Heart right ventricle (tissue), 16 donors: ENCODE results near the gene ATP6V1C2. TPM values are rescaled to one million over a fixed set of nuclear protein-coding genes. Genes with fewer than 3 reads are reported as not detected.

ENCODE experiments used
- ATAC-seq, 8 donors: fragments of 200-7000 bp; cut with Tn5 transposase; one replicate each; pipeline ENCODE4 v1.9.1; 2020; ENCODE audit warnings: mild to moderate bottlenecking in 8 of 8, moderate library complexity in 8 of 8, moderate number of reproducible peaks in 1 of 8
- DNase-seq, 2 donors: peaks; one replicate each; pipeline ENCODE4 v3.0.0-alpha.2; 2020
- H3K27ac ChIP-seq, 10 donors: fragments of 200-600 bp; sonication (generic) in 2 of 10; one replicate each; pipeline versions ENCODE4 v1.5.0 to v1.8.0; 2020 to 2022; ENCODE audit warnings: mild to moderate bottlenecking in 3 of 10
- H3K27me3 ChIP-seq, 7 donors: fragments of 200-600 bp; one replicate each; pipeline ENCODE4 v1.8.0; 2021 to 2022; ENCODE audit warnings: mild to moderate bottlenecking in 2 of 7
- H3K36me3 ChIP-seq, 9 donors: fragments of 200-600 bp; sonication (generic) in 1 of 9; one replicate each; pipeline versions ENCODE4 v1.5.0 to v1.8.0; 2020 to 2022; ENCODE audit warnings: mild to moderate bottlenecking in 2 of 9
- H3K4me1 ChIP-seq, 9 donors: fragments of 200-600 bp; sonication (generic) in 1 of 9; one replicate each; pipeline versions ENCODE4 v1.5.0 to v1.8.0; 2020 to 2022; ENCODE audit warnings: mild to moderate bottlenecking in 4 of 9
- H3K4me3 ChIP-seq, 10 donors: fragments of 200-600 bp; sonication (generic) in 2 of 10; one replicate each; pipeline versions ENCODE4 v1.5.0 to v1.8.0; 2020 to 2022; ENCODE audit warnings: mild to moderate bottlenecking in 7 of 10, moderate library complexity in 2 of 10
- H3K9me3 ChIP-seq, 11 donors: fragments of 200-600 bp in 10 of 11; sonication (generic) in 2 of 11; one replicate each; pipeline versions ENCODE4 v1.5.0 to v1.8.0; 2013 to 2022; ENCODE audit warnings: mild to moderate bottlenecking in 2 of 11, control low read depth in 1 of 11, moderate library complexity in 1 of 11
- WGBS, 2 donors: extraction: QIAGEN DNeasy Blood & Tissue Kit; methylation state at CpG; one replicate each; pipeline ENCODE4 v1.1.7; 2013; ENCODE audit warnings: inconsistent platforms in 1 of 2; 5-methylcytosine and 5-hydroxymethylcytosine counted together
- intact Hi-C, 10 donors: fragments of 100-400 bp; cut with DNase I; formaldehyde crosslinking; loops; one replicate each; pipeline versions ENCODE4 v1.11.1 to v1.14.2; 2022
- polyA plus RNA-seq, 2 donors: library from polyadenylated mRNA; stranded (reverse); fragments of 200-250 nt; gene quantifications; one replicate each; pipeline ENCODE4 v1.2.3, GENCODE V29; 2013
- total RNA-seq, 10 donors: library from RNA; stranded (reverse); fragmentation: NEBNext Ultra II Directional in 3 of 10; extraction: Animal tissue kit (Norgen Biotek cat#: 25700) in 3 of 10; gene quantifications; one replicate each; pipeline versions ENCODE4 v1.2.1 to v1.2.4, GENCODE V29; 2021 to 2023
- TF ChIP-seq, protein P1 (sequence below), 9 donors: fragments of 200-600 bp; sonication (generic) in 2 of 9; IDR thresholded peaks; one replicate each; pipeline versions ENCODE4 v1.5.0 to v1.8.0; 2021 to 2022; ENCODE audit warnings: antibody characterized with exemption in 9 of 9, mild to moderate bottlenecking in 5 of 9, moderate library complexity in 1 of 9
- donor health status: Arrhythmogenic right ventricular cardiomyopathy.
- donor health status: ischemic (EF 13 %, LVEDD 7.1; RV severe dilation, severe dysfunction).
- donor health status: healthy with polysubstance abuse.
- donor health status: DM: no; HTN: yes; CAD: no.
- donor health status: DM: no; HTN: no; CAD: no.
- donor health status: ischemic (EF 25% LVEDD 6.9; RV normal size, moderate dysfunction).
- donor health status: ischemic (EF 25% LVEDD 5.7; RV mildly dilated, moderate dysfunction).
- donor health status: healthy.
- donor health status: DM: yes; HTN: yes; CAD: no.
- donor health status: Ischemic cardiomyopathy.
- donor health status: ischemic (EF 35%, LVEDD 5.7; RV mildly dilated, moderate dysfunction).
- donor health status: nonischemic (EF 11% LVEDD 7.7; RV severe dilation, severe dysfunction).
- donor health status: DM: yes; HTN: yes; CAD: no.
- donor health status: PGD.
- donor health status: ischemic (EF 29% LVEDD 5.4; RV normal size, mild dysfunction).
- donor health status: nonischemic (EF 23%, LVEDD 6.1; RV moderate dilation, normal function).

The ATP6V1C2 gene
- total and polyA plus RNA-seq, 12 donors = 0.09 to 3.4 (median 0.72) TPM

DNA sequence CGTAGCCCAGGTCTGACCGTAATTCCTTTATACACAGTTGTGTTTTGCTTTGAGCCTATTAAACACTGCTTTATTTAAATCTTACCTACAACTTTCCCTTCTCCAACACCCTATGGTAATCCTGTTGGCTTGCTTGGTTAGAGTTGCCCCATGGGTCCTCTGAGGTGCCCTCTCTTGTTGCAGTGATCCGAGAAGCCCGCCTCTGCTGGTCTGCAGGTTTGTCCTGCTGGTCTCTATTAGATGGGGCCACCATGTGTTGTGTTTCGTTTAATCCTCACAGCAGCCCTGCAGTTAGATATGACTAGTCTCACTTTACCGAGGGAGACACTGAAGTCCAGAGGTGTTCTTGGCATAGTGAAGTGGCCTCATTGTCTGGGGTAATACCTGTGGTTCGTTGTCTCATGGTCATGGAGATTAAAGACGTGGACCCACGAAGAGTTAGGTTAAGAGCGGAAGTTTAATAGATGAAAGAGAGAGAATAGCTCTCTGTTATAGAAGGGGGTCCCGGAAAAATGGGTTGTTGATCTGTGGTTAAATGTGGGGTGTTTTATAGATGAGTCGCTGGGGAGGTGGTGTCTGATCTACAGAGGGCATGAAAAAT is 98.4 kb downstream of the ATP6V1C2 start:
- 93 to 94% methylated on average over 12 of the region's 12 CpGs for WGBS, 2 donors
- Histone ChIP-seq H3K36me3 (no peaks in the 10 kb centered on the region), H3K4me3 (no peak overlapping the region), H3K27ac (no peak overlapping the region), H3K27me3 (peaks cover 0 to 10% (median 0%) of the 10 kb centered on the region in 7 donors), H3K9me3 (no peaks in the 10 kb centered on the region), H3K4me1 (peaks cover 0 to 29% (median 11%) of the 10 kb centered on the region in 9 donors)
- DNase-seq (no peak), ATAC-seq (no peak)
- intact Hi-C loops = no loop called here
- TF ChIP-seq, protein P1, sequence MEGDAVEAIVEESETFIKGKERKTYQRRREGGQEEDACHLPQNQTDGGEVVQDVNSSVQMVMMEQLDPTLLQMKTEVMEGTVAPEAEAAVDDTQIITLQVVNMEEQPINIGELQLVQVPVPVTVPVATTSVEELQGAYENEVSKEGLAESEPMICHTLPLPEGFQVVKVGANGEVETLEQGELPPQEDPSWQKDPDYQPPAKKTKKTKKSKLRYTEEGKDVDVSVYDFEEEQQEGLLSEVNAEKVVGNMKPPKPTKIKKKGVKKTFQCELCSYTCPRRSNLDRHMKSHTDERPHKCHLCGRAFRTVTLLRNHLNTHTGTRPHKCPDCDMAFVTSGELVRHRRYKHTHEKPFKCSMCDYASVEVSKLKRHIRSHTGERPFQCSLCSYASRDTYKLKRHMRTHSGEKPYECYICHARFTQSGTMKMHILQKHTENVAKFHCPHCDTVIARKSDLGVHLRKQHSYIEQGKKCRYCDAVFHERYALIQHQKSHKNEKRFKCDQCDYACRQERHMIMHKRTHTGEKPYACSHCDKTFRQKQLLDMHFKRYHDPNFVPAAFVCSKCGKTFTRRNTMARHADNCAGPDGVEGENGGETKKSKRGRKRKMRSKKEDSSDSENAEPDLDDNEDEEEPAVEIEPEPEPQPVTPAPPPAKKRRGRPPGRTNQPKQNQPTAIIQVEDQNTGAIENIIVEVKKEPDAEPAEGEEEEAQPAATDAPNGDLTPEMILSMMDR (IDR thresholded peaks at IDR 0.05) = no peak

DNA sequence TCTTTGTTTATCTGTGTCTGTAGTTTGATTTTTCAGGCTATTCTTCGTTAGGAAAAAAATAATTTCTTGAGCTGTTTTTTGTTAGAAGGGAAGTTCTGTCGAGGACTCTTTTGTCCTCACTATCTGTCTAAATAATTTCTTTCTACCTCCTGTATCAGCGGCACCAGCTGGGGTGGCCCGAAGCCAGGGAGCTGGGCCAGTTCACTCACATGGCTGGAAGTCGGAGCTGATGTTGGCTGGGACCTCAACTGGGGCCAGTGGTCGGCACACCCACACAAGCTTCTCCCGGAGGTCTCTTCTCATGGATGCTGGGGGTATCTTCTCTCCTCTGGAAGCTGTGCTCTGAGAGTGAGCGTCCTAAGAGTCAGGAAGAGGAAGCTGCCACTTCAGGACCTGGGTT is 99.1 kb downstream of the ATP6V1C2 start:
- Histone ChIP-seq H3K27ac (no peak overlapping the region), H3K4me3 (no peak overlapping the region), H3K36me3 (no peaks in the 10 kb centered on the region), H3K9me3 (peaks cover 0 to under 1% (median 0%) of the 10 kb centered on the region in 11 donors), H3K4me1 (peaks cover 0 to 29% (median 6%) of the 10 kb centered on the region in 9 donors), H3K27me3 (peaks cover 0 to 12% (median 0%) of the 10 kb centered on the region in 7 donors)
- ATAC-seq = peak in 5 of 8 donors; percentile 25 to 66 (median 52)
- WGBS, 2 donors = 18 to 21% methylated on average over 8 of the region's 8 CpGs
- intact Hi-C loops = no loop called here
- TF ChIP-seq, protein P1 (IDR thresholded peaks at IDR 0.05) = no peak
- peak in 1 of 2 donors; percentile 60 for DNase-seq

DNA sequence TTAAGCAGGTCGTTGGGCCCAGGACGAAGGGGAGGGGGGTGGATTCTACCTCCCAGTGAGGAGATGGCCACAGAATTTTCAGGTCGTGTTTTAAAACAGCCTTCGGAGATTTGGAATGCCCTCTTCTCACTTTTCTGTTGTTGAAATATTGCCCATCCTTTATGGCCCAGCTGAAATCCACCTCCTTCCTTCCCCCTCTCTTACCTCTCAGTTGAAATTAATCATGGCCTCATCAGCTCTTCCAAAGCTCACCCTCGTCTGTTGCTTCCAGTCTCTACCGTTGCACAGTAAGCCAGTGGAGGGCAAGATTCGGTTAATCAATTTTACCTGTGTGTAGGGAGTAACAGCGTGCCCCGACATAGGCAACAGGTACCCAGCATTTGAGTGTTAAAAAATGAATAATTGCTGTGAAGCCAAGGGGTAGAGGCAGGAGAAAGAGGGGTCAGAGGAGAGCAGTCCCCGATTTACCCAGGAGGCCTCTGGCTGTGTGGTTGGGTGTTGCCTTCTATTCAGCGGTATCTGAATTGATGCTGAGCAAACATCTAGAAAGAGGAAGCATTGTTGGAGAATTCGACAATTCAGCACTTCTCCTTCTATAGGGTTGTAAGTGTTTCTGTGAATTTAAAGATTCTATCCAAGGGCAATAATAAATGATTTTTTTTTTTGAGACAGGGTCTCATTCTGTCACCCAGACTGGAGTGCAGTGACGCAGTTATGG is 99.7 kb downstream of the ATP6V1C2 start:
- Histone ChIP-seq H3K27me3 (peaks cover 0 to 12% (median 0%) of the 10 kb centered on the region in 7 donors), H3K27ac (peak overlapping the region in 1 of 10 donors; percentile 50), H3K4me3 (no peak overlapping the region), H3K4me1 (peaks cover 0 to 29% (median 6%) of the 10 kb centered on the region in 9 donors), H3K9me3 (peaks cover 0 to 3% (median 0%) of the 10 kb centered on the region in 11 donors), H3K36me3 (no peaks in the 10 kb centered on the region)
- TF ChIP-seq, protein P1 (IDR thresholded peaks at IDR 0.05) = no peak
- WGBS, 2 donors = 77 to 78% methylated on average over 13 of the region's 13 CpGs
- peak in 3 of 8 donors; percentile 29 to 54 (median 36) for ATAC-seq
- DNase-seq = no peak
- intact Hi-C loops = no loop called here

DNA sequence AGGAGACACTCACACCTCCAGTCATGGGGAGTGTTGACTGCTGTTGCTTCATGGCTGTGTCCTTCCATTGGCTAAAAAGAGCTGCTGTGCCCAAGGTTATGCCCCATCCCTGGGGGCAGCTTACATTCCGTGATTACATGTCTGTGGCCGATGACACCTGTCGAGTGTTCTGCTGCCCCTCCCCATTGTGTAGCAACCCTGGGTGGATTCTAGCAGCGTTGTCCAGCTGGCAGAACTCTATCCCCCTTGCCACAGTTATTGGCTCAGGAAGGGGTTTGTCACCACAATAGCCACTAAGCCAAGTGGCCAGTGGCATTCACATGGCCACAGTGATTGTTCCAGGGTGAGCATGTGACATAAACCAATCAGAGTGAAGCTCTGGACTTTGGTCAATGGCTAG is 102.8 kb downstream of the ATP6V1C2 start:
- no peak overlapping the region for H3K27ac ChIP-seq
- DNase-seq (no peak), ATAC-seq (no peak)
- peaks cover 0 to 32% (median 5%) of the 10 kb centered on the region in 7 donors for H3K27me3 ChIP-seq
- no peak overlapping the region for H3K4me3 ChIP-seq
- no peaks in the 10 kb centered on the region for H3K36me3 ChIP-seq
- 90 to 91% methylated on average over 4 of the region's 4 CpGs for WGBS, 2 donors
- TF ChIP-seq, protein P1 (IDR thresholded peaks at IDR 0.05) = no peak
- peaks cover 0 to 3% (median 0%) of the 10 kb centered on the region in 11 donors for H3K9me3 ChIP-seq
- intact Hi-C loops = no loop called here
- peaks cover 0 to 24% (median 6%) of the 10 kb centered on the region in 9 donors for H3K4me1 ChIP-seq
